HG03558 (cell line): Measurements from ENCODE around the gene LRRC1.

Experiments
- ATAC-seq: cut with Tn5 transposase; IDR thresholded peaks from one replicate; pipeline ENCODE4 v1.9.1; 2021; ENCODE audit warnings: moderate number of reproducible peaks; ENCODE audit not compliant: unreplicated experiment; ENCODE audit errors: extremely low read depth

The LRRC1 gene

DNA sequence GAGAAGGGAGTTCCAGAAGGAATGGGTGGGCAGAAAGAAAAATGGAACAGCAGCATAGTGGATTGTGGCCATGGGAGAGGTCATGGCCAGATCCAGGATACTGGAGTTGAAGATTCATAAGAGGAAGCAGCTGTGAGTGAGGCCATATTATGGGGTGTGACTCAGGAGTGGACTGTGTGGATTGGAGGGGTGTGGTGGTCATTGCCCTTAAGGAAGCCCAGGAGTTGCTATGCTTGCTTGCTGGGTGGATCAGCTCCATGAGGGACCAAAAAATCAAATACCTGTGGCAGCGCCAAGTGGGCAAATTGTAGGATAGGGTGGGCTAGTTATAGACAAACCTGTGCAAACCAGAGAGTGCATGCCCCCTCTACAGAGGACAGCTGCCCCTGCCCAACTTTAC is 18.3 kb downstream of the LRRC1 start:
- no peak for ATAC-seq

DNA sequence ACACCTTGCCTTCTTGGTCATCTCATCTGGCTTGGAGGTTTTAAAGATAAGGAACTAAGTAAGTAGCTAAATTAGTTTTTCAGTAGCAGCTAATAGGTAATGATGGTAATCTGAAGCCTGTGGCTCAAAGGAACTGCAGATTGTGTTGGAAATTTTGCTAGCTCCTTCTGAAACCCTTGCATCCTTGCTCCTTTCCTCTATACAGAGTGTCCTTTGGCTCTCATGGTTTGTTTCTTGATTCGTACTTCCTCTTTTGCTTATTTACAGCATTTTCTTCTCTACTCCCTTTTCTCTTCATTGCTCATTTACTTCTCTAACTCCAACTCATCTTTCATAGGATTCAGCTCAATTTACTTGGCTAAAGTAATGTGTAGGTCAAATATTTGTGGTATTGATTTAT is 19.0 kb downstream of the LRRC1 start:
- ATAC-seq: no peak

DNA sequence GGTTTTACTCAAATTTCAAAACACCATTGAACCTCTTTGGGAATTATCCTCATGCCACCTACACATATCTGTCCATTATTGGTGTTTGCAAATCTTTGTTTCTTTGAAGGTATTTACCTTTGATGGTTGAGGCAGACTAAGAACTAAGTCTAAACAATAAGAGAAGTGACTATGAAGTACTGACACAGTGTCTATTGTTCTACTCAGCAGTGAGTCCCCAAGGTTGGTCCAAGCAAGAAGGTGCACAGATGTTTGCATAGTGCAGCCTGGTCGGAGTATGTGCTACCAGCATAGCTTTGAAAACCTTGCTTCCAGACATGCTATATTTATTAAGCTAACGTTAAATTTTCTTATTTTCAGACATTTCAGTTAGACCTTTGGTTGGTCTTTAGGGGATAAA is 19.5 kb downstream of the LRRC1 start:
- ATAC-seq: no peak

DNA sequence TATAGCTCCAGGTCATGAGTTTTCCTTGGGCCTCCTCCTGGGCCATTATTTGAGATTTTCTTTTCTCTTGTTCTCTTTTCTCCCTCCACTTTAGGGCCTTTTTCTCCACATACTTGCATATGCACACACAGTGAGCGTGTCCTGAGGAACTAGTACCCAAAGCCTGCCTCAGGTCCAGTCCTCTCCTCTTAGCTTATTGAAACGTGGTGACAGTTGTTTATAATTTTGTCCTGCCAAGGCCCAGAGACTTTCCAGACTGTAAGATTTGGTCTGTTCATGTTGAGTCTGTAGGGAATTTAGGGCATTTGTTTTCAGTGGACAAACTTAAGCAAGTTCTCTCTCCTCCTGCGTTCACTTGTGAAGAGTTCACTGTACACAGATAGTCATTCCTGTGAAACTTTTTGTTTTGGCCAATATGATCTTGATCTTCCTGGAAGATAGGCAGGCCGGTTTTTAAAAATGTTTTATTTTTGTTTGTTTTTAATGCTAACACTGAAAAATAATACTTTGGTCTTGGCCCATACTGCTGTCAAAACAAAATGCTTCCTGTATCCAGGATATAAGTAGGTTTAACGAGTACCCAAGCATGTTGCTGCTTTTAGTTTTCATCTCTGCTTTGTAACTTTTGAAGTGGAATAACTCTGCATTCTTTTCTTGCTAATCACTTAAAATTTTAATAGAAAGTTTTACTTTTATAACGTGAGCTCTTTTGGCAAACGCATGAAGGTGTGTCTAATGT is 20.7 kb downstream of the LRRC1 start:
- ATAC-seq: no peak

DNA sequence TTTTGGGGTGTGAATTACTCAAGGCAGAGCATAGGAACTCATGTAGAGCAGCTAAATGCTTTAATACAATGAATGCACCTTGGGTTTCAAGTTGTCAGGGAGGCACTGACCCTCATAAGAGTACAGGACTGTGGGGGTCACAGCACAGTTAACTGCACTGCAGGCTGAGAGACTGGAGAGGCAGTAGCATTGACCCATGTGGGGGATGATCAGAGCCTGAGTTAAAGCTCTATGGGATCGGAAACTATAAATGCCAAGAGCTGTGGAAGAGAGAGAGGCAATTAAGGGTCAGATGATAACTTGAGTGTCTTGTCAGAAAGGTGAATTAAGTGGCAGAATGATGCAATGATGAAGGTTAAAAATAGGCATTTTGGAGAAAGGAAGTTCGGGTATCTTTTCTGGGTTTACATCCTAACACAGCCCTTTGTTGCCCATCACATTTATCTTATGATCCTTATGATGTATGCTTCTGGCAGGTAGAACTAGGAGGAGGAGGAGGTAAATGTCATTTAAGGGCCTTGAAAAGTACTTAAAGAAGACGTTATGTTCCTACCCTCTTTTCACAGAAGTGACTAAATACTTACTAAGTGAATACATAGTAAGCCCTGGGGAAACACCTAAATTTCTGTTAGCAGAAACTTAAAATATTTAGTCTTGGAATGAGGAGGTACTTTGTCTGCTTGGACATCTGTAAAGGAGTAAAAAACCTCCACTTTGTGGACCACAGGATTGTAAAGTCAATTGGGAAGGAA is 24.2 kb downstream of the LRRC1 start:
- no peak for ATAC-seq

DNA sequence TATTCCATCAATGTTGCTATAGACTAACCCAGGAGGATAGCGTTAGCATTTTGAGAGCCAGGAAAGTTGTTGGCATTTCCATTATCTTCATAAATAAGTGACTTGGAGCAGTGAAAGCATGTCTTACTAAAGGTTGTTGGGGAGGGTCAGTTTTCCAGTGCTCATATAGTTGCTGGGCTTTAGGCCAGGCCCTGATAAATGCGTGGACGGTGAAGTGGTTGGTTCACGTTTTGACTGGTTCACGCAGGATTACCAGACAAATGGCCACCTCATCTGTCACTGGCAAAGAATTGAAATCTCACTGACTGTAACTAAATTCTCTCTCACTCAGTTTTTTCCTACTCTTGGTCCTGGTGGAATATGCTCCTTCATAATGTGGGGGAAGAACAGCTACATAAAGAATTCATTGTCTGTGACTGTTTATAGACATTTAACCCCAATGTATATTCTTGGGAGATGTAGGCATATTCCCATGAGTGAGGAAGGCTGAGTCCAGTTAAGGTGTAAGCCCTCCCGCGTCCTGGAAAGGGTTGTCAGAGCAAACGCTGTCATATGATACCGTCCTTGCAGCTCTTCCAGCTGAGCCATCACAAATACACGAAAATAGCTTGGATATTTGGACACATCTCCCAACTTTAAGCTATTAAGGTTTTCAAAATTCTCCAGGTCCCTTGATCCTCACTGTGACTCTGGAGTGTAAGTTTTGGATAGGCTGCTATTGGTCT is 27.8 kb downstream of the LRRC1 start:
- no peak for ATAC-seq

DNA sequence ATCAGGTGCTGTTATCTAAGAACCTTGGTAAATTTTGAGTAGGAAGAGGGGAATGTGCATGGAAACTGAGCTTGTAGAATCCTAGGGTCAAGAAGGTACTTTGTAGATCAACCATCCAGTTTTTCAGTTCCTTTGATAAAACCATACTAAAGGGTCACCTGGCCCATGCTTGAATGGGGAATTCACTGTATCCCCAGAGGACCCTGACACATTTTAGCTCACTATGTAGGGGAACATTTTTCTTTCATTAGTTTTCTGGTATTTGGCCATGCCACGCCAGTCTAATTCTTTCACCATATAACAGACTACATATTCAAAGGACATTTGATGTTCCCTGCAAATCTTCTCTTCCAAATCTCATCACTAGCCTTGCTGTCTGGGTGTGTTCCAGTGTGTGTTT is 29.9 kb downstream of the LRRC1 start:
- ATAC-seq: no peak

DNA sequence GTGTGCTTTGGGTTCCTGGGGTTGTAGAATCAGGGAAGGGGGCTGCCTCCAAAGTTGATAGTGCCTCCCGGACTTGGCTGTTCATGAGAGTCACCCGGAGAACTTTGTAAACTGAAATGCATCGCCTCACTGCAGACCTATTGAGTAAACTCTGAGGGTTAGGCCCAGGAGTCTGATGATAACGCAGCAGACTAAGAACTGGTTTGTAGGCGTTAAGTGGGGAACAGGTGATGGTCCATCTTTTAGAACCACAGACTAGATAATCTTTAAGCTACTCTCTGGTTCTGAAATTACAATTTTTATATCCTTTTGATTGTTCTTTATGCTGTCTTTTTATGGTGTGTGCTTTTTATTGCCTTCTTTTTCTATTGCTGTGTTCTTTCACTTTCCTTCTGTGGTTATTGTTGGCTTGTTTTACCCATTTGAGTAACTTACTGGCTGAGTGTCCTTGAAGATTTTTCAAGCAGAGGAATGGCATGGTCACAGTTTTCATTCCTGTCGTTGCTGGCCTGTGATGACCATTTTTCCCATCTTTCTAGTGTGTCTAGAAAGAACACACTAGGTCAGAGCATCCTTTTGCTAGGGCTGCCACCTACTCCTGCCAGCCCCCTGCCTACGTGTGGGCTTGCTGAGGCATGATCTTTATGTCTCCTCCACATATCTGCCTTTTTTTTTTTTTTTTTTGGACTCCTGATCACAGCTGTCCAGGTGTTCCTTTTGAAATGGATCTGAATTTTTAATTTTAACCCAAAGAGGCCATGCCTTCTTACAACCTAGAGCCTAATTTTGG is 30.9 kb downstream of the LRRC1 start:
- no peak for ATAC-seq

DNA sequence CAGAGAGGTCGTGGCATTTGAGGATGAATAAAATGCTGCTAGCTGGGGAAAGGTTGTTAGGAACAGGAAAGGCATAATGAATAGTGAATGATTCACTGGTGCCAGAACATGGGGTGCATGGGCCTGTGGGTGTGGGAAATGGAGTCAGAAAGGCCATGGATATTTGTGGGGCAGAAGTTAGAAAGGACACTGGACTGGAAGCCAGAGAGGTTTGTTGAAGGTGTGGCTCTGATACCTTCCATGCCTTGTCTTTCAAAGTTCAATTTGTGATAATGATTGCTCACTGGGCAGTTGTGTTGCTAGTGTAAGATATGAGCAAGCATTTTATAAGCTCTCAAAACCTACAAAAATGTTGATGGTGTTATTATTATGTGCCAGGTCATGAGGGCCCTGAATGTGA is 32.7 kb downstream of the LRRC1 start:
- no peak for ATAC-seq

DNA sequence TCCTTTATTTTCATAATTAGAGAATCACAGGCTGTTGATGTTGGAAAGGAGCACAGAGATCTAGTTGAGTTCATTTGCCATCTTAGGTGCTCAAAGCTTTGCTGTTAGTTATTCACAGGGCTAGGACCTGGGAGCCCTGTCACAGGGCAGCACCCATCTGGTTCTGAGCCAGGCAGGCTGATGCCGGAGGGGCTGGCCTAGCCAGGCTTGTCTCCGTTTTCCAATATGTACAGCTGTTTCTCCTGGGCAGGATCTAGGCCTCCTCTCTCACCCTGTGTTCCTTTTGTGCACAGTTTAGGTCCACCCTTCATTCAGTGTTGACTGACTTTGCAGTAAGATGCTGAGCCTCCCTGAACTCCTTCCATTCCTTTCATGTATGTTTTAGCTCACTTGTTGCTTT is 33.4 kb downstream of the LRRC1 start:
- no peak for ATAC-seq

DNA sequence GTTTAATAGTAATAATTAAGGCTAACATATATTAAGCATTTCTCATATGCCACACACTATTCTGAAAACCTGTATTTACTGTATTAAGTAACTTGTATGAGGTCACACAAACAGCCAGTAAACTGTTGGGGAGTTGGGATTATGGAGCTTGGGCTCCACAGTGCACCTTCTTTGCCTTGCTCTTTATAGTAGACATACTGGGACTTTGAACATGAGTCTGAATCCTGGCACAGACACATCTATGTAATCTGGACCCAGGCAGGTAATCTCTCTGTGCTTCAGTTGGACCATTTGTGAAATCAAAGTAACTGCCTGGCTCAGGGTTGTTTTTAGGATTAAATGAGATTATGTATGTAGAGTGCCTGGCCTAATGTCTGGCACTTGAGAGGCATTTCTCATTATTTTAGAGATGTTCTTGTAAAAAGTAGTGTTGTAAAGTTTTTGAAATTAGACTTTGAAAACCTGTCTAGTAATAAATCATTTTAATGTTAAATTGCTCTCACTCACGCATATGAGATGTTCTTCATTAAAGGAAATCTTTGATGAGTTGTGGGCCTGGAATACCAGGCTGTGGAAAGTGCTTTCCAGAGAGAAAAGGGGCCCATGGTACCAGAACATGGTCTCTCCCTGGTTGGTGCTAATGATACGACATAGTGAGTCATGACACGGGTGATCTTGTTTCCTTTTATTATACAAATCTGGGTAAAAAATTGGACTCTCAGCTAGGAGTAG is 34.3 kb downstream of the LRRC1 start:
- ATAC-seq: no peak

DNA sequence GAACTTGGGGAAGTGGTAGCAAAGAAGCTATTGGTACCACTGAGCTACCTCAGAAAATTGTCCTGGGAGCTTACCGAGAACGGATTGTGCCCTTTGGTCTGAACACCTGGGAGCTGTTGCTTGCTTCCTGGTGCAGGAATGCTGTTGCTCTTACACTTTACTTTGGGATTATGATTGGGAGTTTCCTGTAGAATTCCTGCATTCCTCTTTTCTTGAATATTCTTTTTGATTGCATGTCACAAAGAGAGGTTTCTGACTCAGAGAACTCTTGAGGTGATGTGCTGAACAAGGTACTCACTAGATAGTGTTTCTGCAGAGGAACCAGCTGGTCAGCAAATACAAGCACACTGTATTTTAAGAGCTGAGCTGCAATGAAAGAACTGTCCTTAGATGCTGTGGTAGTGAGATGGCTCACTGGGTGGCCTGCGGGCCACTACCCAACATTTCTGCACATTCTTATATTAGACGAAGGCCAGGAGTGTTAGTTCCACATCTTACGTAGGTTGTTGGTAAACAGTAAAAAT is 35.0 kb downstream of the LRRC1 start:
- ATAC-seq: no peak

DNA sequence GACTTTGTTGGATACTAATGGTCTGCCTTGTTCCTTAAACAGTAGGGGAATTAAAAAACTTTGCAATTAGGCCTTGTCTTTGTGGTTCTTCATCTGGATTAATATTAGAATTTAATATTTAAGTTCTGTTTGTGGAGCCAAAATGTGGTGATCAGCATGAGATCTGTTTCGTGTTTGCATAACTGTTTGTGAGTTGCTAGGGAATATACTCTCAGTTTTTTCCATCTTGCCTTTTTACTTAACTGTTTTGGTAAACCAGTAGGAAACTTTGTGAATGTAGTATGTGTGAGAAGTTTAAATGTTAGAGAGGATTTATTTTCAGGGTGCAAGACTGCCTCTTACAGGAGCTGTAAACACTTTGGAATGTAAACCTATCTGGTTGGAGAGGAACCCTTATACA is 35.6 kb downstream of the LRRC1 start:
- no peak for ATAC-seq

DNA sequence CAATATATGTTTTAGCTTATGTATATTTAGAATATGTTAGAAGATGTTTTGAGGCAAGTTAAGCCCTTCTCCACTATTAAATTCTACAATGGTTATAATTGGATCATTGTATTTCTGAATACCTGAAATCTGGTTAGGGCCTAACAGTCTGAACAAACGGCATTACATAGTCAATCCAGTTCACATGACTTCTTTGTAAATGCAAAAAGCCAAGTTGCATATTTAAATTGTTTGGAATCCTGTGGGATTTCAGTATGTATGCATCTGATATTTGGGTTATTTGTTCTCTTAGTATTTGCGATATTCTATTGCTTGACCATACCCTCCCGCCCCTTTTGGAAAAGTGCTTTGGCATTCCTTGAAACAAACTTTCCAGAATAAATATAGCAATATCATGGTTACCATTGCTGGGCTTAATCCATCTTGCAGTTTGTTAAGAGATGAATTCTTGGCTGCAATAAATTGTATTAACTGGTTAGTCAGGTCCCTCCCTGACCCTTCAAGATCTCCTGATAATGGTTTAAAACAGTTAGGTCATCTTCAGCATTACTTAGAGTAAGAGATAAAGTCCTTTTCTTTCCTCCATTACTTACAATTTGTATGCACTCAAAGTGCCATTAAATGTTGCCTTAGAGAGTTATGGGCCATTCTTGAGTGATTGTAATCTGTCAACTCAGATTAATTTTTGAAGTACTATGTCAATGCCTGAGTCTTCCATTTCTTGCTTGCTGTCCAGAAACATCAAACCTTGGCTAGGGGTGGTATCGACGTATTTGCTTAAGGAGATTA is 36.5 kb downstream of the LRRC1 start:
- ATAC-seq: no peak

DNA sequence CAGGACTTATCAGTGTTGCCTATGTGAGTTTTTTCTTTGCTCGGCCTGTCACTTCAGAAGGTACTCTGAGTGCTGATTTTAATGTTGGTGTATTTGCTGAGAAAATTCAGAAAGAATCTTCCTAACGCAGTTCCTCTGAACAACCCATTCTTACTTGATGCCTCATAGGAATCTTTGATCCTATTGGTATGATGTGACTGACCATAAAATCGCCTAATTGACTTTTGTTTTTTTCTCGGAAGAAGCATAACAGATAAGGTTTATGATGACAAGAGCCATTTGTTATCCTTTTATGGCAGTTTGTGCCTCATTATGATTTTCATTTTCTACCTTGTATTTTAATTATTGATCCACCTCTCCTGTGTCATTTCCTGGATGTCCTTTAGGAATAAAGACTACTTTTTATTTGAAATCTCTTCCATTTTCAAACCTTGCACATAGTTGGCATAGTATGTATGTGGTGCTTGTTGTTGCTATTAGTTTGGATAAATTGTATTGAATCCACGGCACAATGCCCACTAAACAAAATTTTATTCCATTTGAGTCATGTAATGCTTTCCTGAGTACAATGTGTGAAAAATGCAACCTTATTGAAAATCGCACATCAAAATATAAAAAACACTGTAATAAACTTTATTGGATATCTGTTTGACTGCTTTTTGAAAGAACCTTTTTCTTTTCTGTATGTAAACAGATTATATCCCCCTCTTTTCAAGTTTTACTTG is 37.3 kb downstream of the LRRC1 start:
- no peak for ATAC-seq

DNA sequence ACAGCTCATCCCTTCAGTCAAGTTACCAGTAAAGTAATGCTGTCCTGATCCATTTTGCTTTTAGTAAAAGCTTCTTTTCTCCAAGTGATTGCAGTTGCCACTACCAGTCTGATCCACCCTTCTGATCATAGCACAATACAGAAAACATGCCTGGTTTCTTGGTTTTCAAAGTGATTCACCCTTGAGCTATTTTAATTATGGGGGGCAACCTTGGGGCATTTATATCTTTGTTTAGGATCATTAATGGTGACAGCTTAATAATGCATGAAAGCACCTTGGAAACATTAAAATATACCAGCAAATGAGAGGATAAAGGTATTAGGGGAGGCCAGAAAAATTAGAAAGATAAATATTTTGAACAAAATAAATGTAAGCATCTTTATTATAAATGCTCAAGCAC is 38.4 kb downstream of the LRRC1 start:
- ATAC-seq: no peak

DNA sequence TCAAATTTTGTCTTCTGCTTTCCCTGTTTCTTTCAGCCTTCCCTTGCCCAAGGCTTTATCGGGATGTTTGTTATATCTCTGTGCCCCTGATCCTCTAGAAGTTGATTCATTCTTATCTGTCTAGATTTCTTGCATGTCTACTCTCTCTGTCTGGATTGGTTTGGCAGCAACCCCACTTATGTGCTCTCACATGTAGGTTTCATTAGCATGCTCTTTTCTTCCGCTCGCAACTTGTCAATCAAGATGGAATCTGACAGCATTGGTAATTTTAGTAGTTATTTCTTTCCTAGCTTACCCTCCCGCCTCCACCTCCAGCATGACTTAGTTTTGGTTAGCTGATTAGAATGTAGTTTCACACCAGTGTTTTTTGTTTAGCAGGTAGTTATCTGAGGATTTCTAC is 39.3 kb downstream of the LRRC1 start:
- no peak for ATAC-seq
